ENCODE measurements around the gene TBC1D22A. TPM values are rescaled to one million over a fixed set of nuclear protein-coding genes. Genes with fewer than 3 reads are reported as not detected.

Gene TBC1D22A
- total RNA-seq, 3 donors from 2014 or later: 35.6 to 51.9 (median 41.8) TPM

- no peak for ATAC-seq
- no peak for TF ChIP-seq CTCF (IDR thresholded peaks at IDR 0.05)
- intact Hi-C loops (cut with DNase I, micrococcal nuclease): no loop called here
Measured at GRCh38 chr22:47076758-47077157, 314.3 kb downstream of the TBC1D22A start.

GRCh38 chr22:47080100-47080499 lies 317.6 kb downstream of the TBC1D22A start:
- ATAC-seq: no peak
- intact Hi-C loops (cut with DNase I, micrococcal nuclease): no loop called here
- H3K36me3 ChIP-seq (ENCODE audit: low read depth): no peaks in the 10 kb centered on the region
- no peak for DNase-seq
- H3K4me1 ChIP-seq (ENCODE audit: low read depth): no peaks in the 10 kb centered on the region
- no peak for TF ChIP-seq CTCF (IDR thresholded peaks at IDR 0.05)
- peaks cover 4% of the 10 kb centered on the region for H3K9me3 ChIP-seq
- H3K4me3 ChIP-seq: no peak overlapping the region

More at GRCh38 chr22:47076758-47077157, 314.3 kb downstream of the TBC1D22A start:
- Histone ChIP-seq H3K4me3 (no peak overlapping the region), H3K9me3 (peaks cover 12% of the 10 kb centered on the region), H3K36me3 (ENCODE audit: low read depth) (no peaks in the 10 kb centered on the region), H3K4me1 (ENCODE audit: low read depth) (no peaks in the 10 kb centered on the region)
- no peak for DNase-seq

DNA sequence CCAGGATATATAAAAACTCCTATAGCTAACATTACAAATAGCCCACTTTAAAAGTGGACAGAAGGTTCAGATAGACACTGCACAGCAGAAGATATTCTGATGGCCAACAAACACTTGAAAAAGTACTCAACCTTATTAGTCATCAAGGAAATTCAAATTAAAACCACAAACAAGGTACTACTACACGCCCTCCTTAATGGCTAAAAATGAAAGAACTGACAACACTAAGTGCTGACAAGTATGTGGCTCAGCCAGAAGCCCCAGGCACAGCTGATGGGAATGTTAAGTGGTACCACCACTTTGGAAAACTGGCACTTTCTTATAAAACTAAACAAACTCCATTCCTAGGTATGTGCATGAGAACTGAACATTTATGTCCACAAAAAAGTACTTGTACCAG lies 320.1 kb downstream of the TBC1D22A start:
- ATAC-seq (no peak), DNase-seq (no peak)
- H3K4me3 ChIP-seq: no peak overlapping the region
- intact Hi-C loops (cut with DNase I, micrococcal nuclease): no loop called here
- no peaks in the 10 kb centered on the region for H3K9me3 ChIP-seq
- no peak for TF ChIP-seq CTCF (IDR thresholded peaks at IDR 0.05)
- no peaks in the 10 kb centered on the region for H3K36me3 ChIP-seq (ENCODE audit: low read depth)
- no peaks in the 10 kb centered on the region for H3K4me1 ChIP-seq (ENCODE audit: low read depth)

- no peak for TF ChIP-seq CTCF (IDR thresholded peaks at IDR 0.05)
Measured at GRCh38 chr22:47083379-47083986, 321.0 kb downstream of the TBC1D22A start.

DNA sequence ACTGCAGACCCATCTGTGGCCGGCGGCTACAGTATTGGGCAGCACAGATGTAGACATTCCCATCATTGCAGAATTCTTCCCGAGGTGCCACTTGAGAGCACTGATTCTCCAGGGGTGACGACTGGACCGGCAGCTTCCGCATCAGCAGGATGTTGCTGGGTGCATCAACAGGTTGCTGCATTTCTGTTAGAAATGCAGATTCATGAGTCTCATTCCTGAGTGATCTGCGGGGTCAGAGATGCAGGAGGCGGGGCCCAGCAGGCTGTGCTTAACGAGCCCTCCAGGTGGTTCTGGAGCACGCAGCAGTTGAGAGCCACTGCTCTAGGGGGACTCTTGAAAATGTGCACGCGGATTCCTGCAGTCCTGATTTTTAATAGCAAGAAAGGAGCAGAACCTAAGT lies 321.8 kb downstream of the TBC1D22A start:
- no peak for ATAC-seq
- DNase-seq: no peak
- no peak for TF ChIP-seq CTCF (IDR thresholded peaks at IDR 0.05)
- Histone ChIP-seq H3K36me3 (ENCODE audit: low read depth) (no peaks in the 10 kb centered on the region), H3K9me3 (no peaks in the 10 kb centered on the region), H3K4me3 (no peak overlapping the region), H3K4me1 (ENCODE audit: low read depth) (no peaks in the 10 kb centered on the region)
- intact Hi-C loops (cut with DNase I, micrococcal nuclease): no loop called here

More at GRCh38 chr22:47083379-47083986, 321.0 kb downstream of the TBC1D22A start:
- Histone ChIP-seq H3K4me3 (no peak overlapping the region), H3K9me3 (no peaks in the 10 kb centered on the region), H3K4me1 (ENCODE audit: low read depth) (no peaks in the 10 kb centered on the region), H3K36me3 (ENCODE audit: low read depth) (no peaks in the 10 kb centered on the region)
- ATAC-seq: no peak
- intact Hi-C loops (cut with DNase I, micrococcal nuclease): no loop called here
- no peak for DNase-seq
